ENCODE data around the gene STX8. TPM values are rescaled to one million over a fixed set of nuclear protein-coding genes. Genes with fewer than 3 reads are reported as not detected.

Gene STX8
- total RNA-seq, 1 experiment from 2014 or later: 38.8 TPM

- peaks cover 18 to 32% of the 10 kb centered on the region in 2 experiments for H3K4me1 ChIP-seq (ENCODE audit: control insufficient read depth in 1 of 2, insufficient read depth in 2 of 2, low read length in 2 of 2)
- POLR2A ChIA-PET: no interaction called here
- no peaks in the 10 kb centered on the region for H3K9me3 ChIP-seq (ENCODE audit: control insufficient read depth in 1 of 2, insufficient read depth in 1 of 2, low read depth in 1 of 2, low read length in 2 of 2)
- no peaks in the 10 kb centered on the region for H3K9me2 ChIP-seq (ENCODE audit: insufficient read depth)
- DNase-seq (ENCODE audit: low read depth, low spot score): no peak
- H2AFZ ChIP-seq (ENCODE audit: low read depth, low read length, poor library complexity, severe bottlenecking): no peak overlapping the region
- TF ChIP-seq JUND (IDR thresholded peaks at IDR 0.05): no peak
- TF ChIP-seq RAD21 (IDR thresholded peaks at IDR 0.05; ENCODE audit: low read depth): no peak
- TF ChIP-seq YY1 (IDR thresholded peaks at IDR 0.05; ENCODE audit: extremely low read depth, insufficient replicate concordance, low read depth, low read length): no peak
- no peak for TF ChIP-seq SIN3A (IDR thresholded peaks at IDR 0.05; ENCODE audit: low read depth)
- TF ChIP-seq REST (IDR thresholded peaks at IDR 0.05; ENCODE audit: low read depth): no peak
- TF ChIP-seq SRF (IDR thresholded peaks at IDR 0.05; ENCODE audit: low read depth): no peak
- TF ChIP-seq ELF1 (IDR thresholded peaks at IDR 0.05; ENCODE audit: borderline replicate concordance, low read depth): no peak
- TF ChIP-seq TCF7L2 (IDR thresholded peaks at IDR 0.05; ENCODE audit: borderline replicate concordance, extremely low read depth, insufficient read depth, insufficient read length): no peak
- RAD21 ChIA-PET (ENCODE audit: low non-redundant PET in 1 of 2, low total read pairs in 2 of 2, uncharacterized antibody in 2 of 2, unreplicated experiment in 2 of 2): no interaction called here
- no peak for ATAC-seq
- H3K4me2 ChIP-seq (ENCODE audit: low read length): no peak overlapping the region
- no peaks in the 10 kb centered on the region for H3K36me3 ChIP-seq (ENCODE audit: control insufficient read depth in 1 of 2, insufficient read depth in 2 of 2, low read length in 2 of 2)
- intact Hi-C loops (cut with micrococcal nuclease): no loop called here
- H3K9ac ChIP-seq (ENCODE audit: low read length): no peak overlapping the region
- H4K20me1 ChIP-seq (ENCODE audit: insufficient read depth): no peaks in the 10 kb centered on the region
- CTCF ChIA-PET: no interaction called here
- no peaks in the 10 kb centered on the region for H3K79me2 ChIP-seq (ENCODE audit: insufficient read depth, low read length)
- no peak overlapping the region for H3K4me3 ChIP-seq (replicated peaks in 1 of 2; ENCODE audit: low read depth in 1 of 2, low read length in 2 of 2)
- BruUV-seq (replicated peaks): no TSS peak
- H3K27me3 ChIP-seq (ENCODE audit: insufficient read depth, low read length): no peaks in the 10 kb centered on the region
- H3K27ac ChIP-seq (ENCODE audit: low read depth, low read length): no peak overlapping the region
Observed at GRCh38 chr17:9306086-9306485, 269.5 kb downstream of the STX8 start.
